Kidney capillary endothelial cell (primary cell): Measurements from ENCODE around the gene DPM3.
A peak's percentile ranks its signal among the peaks of the same experiment; 100 is the strongest.
"Not testable (repeated sequence)": the region's sequence is repeated elsewhere in the genome, so short reads cannot be mapped to it uniquely, and the experiment has no call there.

ENCODE experiments used
- DNase-seq: peaks from one replicate; pipeline ENCODE4 v3.0.0-alpha.2; 2018; ENCODE audit warnings: low spot score

Gene DPM3

DNA sequence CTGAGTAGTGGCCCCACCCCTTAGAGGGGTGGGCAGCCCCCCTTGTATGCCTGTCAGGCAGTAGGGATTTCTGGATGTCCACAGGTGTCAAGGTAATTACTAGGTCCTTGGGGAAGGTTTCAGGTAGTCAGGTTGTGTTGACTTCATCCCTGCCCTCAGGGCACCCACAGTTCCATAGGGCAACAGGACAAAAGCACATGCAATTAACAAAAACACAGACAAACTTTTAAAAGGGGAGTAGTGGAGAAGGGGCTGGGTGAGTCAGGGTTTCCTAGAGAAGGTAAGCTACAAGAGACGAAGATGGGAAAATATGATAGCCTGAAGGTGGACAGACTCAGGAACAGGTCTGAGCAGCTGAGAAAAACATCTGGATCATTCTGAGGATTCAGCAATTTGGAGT is 18.7 kb upstream of the DPM3 start:
- no peak for DNase-seq

DNA sequence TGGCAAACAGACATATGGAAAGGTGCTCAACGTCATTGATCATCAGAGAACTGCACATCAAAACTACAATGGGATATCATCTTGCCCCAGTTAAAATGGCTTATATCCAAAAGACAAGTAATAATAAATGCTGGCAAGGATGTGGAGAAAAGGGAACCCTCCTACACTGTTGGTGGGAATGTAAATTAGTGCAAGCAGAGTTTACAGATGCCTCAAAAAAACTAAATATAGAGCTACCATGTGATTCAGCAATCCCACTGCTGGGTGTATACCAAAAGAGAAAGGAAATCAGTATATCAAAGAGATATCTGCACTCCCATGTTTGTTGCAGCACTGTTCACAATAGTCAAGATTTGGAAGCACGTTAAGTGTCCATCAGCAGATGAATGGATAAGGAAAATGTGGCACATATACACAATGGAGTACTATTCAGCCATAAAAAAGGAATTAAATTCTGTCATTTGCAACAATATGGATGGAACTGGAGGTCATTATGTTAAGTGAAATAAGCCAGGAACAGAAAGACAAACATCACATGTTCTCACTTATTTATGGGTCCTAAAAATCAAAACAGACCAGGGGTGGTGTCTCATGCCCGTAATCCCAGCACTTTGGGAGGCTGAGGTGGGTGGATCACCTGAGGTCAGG is 15.8 kb upstream of the DPM3 start:
- DNase-seq: not testable (repeated sequence)

DNA sequence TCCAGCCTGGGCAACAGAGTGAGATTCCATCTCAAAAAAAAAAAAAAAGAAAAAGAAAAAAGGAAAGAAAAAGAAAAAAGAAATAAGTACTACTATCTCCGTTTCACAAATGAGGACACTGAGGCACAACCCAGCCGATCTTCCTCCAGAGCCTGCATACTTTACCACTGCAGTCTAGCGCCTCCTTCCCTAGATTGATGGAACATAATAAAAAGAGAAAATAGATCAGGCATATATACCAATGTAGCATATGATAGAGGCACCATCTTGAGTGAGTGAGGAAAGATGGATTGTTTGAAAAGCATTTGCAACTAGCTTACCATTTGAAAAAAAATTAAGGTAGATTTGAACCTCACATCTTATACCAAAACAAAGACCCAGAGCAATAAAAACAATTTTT is 5.2 kb upstream of the DPM3 start:
- DNase-seq: no peak

DNA sequence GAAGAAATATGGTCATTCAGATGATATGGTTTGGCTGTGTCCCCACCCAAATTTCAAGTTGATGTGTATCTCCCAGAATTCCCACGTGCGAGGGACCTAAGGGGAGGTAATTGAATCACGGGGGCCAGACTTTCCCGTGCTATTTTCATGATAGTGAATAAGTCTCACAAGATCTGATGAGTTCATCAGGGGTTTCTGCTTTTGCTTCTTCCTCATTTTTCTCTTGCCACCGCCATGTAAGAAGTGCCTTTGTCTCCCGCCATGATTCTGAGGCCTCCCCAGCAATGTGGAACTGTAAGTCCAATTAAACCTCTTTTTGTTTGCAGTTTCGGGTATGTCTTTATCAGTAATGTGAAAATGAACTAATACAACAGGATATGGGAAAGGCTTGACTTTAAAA is 1.4 kb upstream of the DPM3 start:
- DNase-seq: no peak

DNA sequence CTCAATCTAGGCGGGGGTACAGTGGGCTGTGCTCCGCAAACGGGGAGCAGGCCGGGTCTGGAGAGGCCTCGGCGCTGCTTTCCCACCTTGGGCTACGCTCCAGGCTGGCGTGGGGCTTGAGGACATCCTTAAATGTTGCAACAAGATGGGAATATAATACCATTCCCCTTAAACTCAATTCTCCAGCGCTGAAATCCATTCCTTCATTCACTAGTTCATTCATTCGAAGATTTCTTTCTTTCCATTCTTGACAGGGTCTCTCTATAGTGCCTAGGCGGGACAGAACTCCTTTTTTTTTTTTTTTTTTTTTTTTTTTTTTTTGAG is 261 bp upstream of the DPM3 start:
- no peak for DNase-seq

DNA sequence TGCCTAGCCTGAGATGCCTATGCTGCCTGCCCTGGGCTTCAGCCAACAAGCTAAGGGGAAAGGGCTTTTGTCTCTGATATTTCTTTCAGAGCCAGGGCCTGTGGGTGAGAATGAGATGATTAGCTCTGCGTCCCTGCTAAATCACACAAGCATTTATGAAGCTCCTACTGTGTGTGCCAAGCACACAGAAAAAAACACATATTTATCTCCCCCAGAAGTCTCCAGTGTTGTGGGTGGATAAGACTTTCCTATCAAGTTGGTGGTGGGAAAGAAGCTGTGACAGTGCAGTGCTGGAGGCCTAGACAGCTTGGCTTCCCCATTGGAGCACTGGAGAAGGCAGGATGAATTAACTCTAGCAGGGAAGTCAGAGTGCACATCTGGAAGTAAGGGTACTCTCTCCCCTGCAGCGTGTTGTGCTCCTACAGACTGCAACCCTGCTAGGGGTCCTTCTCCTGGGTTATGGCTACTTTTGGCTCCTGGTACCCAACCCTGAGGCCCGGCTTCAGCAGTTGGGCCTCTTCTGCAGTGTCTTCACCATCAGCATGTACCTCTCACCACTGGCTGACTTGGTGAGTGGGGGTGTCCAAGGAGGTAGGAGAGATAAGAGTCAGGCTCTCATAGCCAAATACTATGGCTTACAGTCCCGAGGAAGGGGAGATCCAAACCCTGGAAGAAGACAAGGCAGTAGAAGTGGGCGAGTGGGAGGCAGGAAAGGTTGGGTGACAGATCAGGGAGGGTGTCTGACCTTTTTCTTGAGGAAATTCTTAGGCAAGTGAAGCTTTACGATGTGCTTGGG is 3.0 kb downstream of the DPM3 start:
- no peak for DNase-seq

DNA sequence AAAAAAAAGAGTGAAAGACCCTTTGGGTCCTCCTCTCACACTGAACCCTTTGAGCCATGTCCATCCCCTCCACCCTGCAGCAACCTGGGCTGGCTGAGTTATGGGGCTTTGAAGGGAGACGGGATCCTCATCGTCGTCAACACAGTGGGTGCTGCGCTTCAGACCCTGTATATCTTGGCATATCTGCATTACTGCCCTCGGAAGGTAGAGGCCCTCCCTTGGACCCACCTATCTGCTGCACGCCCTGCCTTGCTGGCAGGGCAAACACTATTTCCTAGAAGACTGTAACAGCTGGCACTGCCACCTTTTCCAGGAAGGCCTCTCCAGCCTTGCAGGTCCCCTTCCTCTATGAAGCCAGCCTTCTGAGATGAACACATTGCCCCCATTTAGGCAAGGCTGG is 3.6 kb downstream of the DPM3 start:
- DNase-seq: no peak

DNA sequence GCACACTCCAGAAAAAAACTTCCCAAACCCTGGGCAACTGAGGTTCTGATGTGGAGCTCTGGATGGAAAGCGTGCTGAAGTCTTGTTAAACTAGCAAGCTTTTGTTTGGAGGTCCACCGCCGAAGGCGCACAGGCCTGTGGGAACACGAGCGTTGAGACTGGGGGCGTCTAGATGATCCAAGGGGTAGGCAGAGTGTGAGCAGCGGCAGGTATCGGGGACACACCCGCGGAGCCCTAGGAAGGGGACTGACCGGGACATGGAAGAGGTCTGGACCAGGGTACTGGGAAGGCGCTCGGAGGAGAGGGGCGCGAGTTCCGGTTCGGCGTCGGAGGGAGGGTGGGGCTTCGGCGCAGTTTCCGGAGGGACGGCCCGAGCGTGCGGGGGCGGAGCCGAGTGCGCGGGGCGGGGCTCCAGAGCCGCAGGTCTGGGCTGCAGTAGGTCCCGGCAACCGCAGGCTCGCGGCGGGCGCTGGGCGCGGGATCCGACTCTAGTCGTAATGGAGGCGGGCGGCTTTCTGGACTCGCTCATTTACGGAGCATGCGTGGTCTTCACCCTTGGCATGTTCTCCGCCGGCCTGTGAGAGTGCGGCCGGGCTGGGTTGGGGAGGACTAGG is 4.8 kb downstream of the DPM3 start, which contains the start of gene SLC50A1:
Gene SLC50A1 (plus strand): TSS at position 438 of the 614 bp plus-strand sequence. CDS start 60 bp downstream, at position 498.
- DNase-seq: peak; percentile 88

DNA sequence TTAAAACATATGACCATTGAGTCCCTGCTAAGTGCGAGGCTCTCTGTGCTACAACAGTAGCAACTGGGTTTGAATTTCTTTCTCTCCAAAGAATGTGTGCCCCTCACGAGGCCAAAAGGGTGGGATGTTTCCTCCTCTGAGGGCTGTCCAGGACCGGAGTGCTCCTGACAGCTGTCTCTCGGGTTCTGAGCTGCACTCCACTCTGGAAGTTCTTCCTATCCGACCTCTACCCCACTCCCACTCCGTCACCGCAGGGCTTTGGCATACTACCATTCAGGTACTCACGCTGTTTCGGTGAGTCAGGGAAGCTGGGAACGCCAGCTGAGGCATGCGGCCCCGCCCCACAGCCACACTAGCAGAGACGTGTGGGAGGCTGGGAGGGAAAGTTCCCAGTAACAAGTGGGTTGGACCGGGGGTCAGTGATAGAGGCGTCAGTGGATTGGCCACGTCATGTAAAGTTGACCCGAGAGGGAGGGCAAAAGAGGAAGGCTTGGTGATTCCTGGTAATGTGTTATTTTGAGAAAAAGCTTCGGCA is 5.4 kb downstream of the DPM3 start:
- peak; percentile 87 for DNase-seq

DNA sequence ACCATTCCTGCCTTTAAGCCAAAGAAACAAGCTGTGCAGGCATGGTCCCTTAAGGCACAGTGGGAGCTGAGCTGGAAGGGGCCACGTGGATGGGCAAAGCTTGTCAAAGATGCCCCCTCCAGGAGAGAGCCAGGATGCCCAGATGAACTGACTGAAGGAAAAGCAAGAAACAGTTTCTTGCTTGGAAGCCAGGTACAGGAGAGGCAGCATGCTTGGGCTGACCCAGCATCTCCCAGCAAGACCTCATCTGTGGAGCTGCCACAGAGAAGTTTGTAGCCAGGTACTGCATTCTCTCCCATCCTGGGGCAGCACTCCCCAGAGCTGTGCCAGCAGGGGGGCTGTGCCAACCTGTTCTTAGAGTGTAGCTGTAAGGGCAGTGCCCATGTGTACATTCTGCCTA is 6.0 kb downstream of the DPM3 start:
- DNase-seq: no peak

DNA sequence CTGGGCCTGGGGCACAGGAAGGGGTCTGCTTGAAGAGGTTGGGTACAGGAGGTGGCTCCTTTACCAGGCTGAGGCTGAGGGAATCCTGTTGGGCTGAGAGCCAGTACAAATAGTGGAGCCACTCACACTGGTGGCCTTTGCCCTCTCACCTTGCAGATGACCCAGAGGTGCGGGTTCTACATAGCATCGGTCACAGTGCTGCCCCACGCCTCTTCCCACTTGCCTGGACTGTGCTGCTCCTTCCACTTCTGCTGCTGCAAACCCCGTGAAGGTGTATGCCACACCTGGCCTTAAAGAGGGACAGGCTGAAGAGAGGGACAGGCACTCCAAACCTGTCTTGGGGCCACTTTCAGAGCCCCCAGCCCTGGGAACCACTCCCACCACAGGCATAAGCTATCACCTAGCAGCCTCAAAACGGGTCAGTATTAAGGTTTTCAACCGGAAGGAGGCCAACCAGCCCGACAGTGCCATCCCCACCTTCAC is 6.5 kb downstream of the DPM3 start:
- no peak for DNase-seq

DNA sequence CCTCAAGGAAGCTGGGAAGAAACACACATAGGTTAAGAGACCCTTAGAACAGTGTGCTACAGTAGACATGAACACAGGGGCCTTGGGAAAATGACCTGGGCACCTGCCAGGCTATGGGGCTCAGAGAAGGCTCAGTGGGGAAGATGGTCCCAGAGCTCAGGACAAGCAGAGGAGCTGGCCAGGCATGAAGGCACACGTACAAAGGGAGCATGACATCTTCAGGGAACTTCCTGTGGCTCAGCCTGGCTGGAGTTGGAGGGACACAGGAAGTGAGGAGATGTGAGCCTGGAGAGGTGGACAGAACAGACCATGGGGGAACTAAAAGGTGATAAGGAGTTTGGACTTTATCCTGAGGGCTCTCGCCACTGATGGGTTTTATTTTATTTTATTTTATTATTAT is 8.5 kb downstream of the DPM3 start:
- peak; percentile 41 for DNase-seq

DNA sequence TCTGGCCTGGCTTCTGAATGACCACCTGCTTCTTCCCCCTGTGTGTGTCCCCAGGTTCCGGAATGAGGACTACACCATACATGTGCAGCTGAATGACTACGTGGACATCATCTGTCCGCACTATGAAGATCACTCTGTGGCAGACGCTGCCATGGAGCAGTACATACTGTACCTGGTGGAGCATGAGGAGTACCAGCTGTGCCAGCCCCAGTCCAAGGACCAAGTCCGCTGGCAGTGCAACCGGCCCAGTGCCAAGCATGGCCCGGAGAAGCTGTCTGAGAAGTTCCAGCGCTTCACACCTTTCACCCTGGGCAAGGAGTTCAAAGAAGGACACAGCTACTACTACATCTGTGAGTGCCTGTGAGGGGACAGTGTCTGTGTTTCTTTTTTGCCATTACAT is 9.0 kb downstream of the DPM3 start:
- DNase-seq: no peak

DNA sequence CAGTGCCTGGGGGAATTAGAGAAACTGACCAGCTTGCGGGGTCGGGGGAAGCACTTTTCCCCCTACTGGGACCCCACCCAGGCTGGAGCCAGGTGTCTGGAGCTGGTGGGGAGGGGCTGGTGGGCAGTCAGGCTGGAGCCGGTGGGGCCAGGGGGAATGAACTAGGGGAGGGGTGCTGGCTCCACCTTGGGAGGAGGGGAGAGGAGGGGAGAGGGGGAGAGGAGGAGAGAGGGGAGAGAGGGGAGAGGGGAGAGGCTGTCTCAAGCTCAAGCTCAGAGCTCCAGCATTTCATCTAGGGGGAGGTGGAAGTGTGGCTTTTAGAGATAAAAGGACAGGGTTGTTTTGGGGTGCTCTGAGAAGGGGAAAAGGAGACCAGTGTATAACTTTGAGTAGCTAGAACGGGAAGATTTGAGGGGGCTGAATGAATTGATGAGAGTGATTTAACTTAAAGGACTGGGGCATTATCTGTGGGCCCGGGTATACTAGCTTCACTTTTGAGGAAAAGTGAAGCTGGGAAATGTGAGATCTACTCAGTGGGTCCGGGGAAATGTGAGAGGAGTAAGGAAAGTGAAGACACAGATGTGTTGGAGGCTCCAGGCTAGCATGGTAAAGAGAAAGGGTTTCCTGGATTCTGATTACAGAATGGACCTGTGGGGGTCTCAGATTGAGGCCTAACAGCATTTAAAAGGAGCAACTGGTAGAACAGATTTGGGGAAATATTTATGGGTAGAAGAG is 9.9 kb downstream of the DPM3 start:
- DNase-seq: no peak

DNA sequence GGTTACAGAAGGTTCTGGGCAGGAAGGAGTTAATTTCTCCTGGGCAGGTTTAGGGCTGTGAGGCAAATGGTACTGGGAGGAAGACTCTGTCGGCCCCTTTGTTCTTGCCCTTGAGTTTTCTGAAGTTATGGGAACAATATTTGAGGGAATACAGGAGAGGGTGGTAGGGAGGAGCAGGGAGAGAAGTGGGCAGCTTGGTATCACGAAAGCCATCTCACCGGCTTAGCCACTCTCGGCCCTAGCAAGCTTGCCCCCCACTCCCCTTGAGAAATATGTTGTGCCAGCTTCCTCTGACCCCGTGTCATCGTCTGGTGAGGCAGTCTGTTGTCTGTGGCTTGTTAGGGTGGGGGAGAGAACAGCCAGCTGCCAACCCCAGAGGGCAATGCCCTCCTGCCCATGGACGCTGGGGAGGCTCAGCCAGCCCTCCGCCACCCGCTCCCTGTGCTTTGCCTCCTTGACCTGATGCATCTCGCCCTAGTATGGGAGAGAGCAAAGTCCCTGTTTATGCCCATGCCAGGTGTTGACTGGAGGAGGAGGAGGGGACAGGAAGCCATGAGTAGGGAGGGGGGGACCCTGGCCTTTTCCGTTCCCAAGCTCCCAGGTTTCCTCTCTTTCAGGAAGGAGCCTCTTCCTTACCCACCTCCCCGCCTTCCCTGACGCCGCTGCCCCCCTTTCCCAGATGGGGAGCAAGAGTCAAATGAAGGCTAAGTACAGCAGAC is 11.4 kb downstream of the DPM3 start:
- peak; percentile 76 for DNase-seq

DNA sequence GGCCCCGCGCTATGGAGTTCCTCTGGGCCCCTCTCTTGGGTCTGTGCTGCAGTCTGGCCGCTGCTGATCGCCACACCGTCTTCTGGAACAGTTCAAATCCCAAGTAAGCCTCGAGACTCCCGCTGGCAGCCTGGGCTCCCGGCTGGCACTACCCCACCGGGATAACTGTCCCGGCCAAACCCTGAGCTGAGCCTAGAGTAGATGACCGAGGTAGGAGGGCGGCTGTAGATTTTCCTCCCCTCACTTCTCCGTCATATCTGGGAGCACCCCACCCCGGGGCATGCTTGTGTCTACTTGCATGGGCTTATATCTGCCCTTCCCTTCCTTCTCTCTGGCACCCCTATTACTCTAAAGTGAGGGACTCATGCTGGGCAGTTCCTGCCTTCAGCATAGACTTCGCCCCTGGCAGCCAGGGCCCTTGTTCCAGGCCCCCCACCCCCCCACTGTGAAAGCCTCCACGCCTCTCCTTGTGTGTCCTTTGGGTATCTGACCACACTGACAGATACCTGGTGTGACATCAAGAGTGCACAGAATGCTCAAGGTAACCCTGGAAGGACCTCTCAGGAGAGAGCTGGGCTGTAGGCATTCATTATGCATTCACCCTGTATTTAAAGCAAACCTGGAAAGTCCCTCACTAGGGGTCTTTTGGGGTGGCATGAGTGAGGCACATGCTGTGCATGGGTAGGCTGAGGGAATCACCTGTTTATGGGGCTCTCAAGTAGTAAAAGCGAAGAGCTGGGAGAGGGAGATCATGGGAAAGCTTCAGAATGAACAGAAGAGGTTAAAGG is 12.2 kb downstream of the DPM3 start:
- DNase-seq: no peak

DNA sequence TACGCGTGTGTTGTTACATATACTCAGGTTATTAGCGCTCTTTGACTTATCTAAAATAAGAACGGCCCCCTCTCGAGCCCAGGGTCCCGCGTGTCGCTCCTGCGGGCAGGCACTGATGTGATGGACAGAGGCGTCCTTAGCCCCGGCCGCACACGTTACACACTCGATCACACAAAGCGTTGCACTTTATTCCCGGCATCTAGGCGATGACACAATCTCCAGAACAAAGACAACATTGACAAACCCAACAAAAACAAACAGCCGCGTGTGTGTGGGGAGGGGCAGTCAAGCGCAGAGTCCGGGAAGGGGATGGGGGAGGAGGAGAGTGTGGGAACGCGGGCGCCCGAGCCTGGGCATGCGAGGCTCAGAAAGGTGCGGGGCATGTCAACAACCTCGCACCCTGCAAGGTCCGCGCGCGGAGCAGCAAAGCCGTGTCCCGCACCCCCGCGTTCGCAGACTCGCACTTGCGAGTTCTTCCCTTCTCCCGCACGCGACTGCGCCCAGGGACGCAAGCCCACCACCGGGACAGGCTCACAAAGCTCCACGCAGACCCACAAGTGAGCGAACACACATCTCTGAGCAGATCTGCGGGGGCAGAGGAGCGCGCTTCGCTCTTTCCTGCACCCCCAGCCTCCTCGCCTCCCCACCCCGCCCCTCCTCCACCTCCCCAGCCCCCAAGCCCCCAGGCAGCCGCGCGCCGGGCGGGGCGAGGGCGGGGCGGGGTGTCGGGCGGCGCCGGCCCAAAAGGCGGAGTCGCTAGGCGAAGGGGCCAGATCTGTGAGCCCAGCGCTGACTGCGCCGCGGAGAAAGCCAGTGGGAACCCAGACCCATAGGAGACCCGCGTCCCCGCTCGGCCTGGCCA is 13.0 kb downstream of the DPM3 start, which contains the start of gene EFNA1:
Gene EFNA1 (plus strand): TSS at position 772 of the 862 bp plus-strand sequence. CDS start 102 bp downstream, outside the sequence.
- peak; percentile 82 for DNase-seq

DNA sequence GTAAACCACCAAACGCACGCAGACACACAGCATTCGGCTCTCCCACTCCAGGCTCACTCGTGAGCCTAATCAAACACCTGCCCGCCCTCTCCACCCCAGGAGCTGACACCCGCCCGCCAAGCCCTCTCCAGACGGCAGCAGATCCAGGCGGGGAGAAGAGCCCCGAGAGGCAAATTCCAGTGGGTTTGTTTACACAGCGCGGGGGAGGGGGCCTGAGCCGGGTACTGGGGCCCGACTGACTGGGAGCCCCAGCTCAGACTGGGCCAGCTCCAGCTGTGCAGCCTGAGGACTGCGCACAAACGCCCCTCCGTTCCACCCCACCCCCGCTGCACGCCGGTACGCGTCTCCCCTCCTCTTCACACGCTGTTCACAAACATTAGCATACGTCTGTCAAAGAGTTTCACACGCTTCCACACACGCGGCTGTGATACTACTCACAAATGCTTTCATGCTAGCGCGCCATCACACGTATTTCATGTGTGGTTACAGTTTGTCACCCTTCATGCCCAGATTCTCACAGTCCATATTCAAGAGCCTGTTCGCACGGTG is 13.7 kb downstream of the DPM3 start:
- DNase-seq: peak; percentile 44

DNA sequence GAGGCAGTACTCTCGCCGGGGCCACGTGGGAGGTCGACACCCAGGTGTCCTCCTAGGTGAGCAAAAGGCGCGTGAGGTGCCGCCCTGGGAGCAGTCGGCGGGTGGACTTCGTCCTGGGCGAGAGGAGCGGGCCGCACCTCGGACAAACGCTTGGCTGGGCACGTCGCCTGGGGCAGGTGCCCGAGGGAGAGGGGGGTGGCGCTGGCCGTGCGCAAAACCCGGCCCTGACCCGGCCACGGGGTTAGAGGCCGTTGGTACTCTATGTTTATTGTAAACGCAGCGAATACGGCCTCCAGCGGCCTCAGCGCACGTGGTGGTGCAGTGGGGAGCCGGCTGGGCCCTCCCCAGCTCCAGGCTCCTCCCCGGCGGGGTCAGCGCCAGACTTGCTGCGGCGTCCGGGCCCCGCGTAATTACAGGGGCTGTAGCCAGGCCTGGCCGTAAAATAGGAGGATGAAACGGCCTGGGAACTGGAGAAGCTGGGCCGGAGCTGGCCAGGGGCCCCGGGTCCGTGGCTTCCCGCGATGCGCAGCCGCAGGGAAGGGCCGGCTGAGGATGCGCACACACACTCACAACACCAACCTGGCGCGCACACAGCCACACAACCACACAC is 14.3 kb downstream of the DPM3 start:
- no peak for DNase-seq
